ENCODE measurements around the gene LAMA3.

GRCh38 chr18:23867006-23867405, 177.8 kb downstream of the LAMA3 start:
- no peak for TF ChIP-seq POLR2A (IDR thresholded peaks at IDR 0.05)
- no peak for TF ChIP-seq CTCF (IDR thresholded peaks at IDR 0.05)
- TF ChIP-seq EP300 (IDR thresholded peaks at IDR 0.05), result no peak

Data from tibial nerve (tissue), 4 donors.